OCI-LY3 (cell line): Measurements from ENCODE around the gene KRT81.
"Not testable (repeated sequence)": the region's sequence is repeated elsewhere in the genome, so short reads cannot be mapped to it uniquely, and the experiment has no call there.

Experiments
- CTCF ChIP-seq: fragments of 200-600, 300-600 bp; sonication (generic); IDR thresholded peaks from 2 replicates; pipeline ENCODE4 v1.5.1; 2014; ENCODE audit warnings: antibody characterized with exemption, low read length, low read depth
- EZH2phosphoT487 ChIP-seq: fragments of 200-600 bp; shearing (Covaris generic); IDR thresholded peaks from 2 replicates; pipeline ENCODE4 v1.6.1; 2018; ENCODE audit warnings: antibody characterized with exemption, mixed run types, low read depth

GRCh38 chr12:52252175-52252615, 39.1 kb downstream of the KRT81 start:
- not testable (repeated sequence) for TF ChIP-seq EZH2phosphoT487
- TF ChIP-seq CTCF, result peak; percentile 31
